HG02981 (cell line): ENCODE results near the gene TCF25.
"Not testable (repeated sequence)": the region's sequence is repeated elsewhere in the genome, so short reads cannot be mapped to it uniquely, and the experiment has no call there.

ENCODE experiments used
- ATAC-seq: cut with Tn5 transposase; IDR thresholded peaks from one replicate; pipeline ENCODE4 v1.9.1; 2021; ENCODE audit warnings: mild to moderate bottlenecking, moderate library complexity; ENCODE audit not compliant: unreplicated experiment

Gene TCF25

GRCh38 chr16:89871895-89872294 is 1.5 kb upstream of the TCF25 start:
- ATAC-seq: no peak

GRCh38 chr16:89873972-89874689 is 739 bp downstream of the TCF25 start:
- peak; percentile 61 for ATAC-seq

GRCh38 chr16:89879123-89879522 is 5.7 kb downstream of the TCF25 start:
- ATAC-seq: not testable (repeated sequence)

DNA sequence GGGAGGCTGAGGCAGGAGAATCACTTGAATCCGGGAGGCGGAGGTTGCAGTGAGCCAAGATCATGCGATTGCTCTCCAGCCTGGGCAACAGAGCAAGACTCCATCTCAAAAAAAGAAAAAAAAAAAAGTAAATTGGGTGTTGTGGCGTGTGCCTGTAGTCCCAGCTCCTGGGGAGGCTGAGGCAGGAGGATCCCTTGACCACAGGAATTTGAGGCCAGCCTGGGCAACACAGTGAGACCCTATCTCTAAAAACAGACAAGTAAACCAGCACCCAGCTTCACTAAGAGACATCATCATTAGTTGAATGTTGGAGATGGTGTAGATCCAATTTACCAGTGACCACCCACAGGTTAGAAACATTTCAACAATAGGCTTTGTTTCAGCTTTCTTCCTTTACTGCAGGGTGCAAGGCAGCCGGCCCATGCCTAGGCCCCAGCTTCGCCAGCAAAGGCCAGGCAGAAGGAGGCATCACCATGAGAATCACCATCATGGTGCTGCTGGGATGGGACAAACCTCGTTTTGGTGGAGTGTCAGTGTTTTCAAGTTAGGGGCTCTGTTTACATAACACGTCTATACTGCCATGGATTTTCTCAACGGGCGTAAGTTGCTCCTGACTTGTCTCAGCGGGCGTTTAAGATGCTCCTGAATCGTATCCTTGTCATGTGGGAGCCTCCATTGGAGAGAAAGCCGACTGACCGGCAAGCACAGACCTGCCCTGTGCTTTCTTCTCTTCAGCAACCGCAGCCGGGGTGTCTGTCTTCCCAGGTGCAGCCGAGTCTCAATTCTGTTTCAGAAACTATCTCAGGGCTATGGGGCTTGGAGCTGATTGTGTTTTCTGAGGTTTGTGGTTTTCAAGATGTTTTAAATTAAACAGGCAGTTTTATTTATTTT is 7.3 kb downstream of the TCF25 start:
- no peak for ATAC-seq

- ATAC-seq: no peak
Observed at GRCh38 chr16:89881368-89881730, 8.0 kb downstream of the TCF25 start.

DNA sequence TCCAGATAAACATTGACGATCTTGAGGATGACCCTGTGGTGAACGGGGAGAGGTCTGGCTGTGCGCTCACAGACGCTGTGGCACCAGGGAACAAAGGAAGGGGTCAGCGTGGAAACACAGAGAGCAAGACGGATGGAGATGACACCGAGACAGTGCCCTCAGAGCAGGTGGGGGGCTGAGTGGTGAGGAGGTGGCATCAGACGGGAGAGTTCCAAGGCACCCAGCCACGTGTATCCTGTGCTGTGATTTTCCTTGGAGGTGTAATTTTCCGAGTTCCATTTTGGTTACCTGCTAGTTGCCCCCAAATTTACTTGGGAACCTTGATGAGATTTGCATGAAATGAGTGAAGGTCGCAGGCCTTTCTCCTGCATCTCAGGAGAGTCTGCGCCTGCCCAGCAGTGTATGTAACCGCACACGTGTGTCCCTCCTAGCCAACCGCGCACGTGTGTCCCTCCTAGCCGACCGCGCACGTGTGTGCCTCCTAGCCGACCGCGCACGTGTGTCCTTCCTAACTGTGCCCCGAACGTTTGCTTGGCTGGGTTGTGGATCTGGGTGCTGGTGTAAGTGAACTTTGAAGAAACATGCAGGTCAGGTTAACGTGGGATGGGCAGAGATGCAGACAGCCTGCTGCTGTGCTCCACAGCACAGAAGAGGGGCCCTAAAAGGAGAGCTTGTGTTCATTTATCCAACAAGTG is 10.1 kb downstream of the TCF25 start:
- no peak for ATAC-seq

GRCh38 chr16:89884041-89884421 is 10.6 kb downstream of the TCF25 start:
- no peak for ATAC-seq

- ATAC-seq: no peak
Observed at GRCh38 chr16:89887243-89887642, 13.9 kb downstream of the TCF25 start.

DNA sequence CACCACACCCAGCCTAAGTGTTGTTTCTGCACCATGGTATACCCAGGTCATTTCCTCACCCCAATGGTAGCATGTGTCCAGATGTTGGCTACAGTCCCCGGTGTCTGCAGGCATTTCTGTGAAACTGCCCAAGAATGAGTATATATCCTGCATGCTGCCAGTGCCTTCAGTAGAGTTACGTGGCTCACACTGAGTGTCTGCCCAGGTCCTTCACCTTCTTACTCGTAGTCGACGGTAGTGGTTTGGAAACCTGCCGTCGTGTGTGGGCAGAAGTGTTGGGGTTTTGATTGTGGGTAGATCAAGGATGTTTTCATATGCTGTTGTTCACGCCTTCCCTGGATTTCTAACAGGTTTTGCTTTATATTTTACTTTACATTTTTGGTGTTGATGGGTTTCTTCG is 16.8 kb downstream of the TCF25 start:
- no peak for ATAC-seq

DNA sequence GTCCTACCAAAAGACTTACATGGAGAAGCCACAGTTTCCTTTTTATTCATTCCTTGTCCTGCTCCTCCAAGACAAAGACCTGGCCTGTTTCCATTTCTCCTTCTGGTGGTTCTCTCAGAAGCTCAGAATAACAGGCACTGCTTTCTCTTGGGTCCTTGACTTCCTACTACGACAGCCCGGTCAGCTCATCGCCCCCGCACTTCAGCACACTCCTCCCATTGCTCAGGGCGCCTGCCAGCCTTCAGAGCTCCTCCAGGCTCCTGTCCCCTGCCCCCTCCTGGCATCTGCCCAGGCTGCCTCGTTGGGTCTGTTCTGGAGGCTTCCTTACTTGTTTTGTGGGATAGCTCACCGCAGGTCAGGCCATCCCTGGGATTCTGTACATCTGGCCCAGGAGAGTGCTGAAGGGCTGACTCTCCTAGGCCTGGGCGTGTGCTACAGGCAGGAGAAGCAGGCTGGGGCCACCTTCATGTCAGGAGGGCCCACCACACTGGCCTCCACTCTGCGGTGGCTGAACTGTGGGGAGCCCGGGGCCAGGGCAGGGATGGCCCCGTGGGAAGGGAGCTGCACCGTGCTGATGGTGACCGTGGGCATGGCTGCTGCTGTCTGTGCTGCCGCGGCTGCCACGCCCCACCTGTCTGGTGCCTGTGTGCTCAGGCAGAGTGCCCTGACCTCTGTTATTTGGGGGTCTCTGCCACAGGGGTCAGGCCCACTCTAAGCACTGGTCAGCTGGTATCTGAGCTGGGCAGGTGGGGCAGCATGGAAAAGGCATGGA is 17.7 kb downstream of the TCF25 start:
- ATAC-seq: no peak

GRCh38 chr16:89892055-89892630 is 18.8 kb downstream of the TCF25 start:
- no peak for ATAC-seq

GRCh38 chr16:89892635-89893034 is 19.2 kb downstream of the TCF25 start:
- ATAC-seq: no peak

DNA sequence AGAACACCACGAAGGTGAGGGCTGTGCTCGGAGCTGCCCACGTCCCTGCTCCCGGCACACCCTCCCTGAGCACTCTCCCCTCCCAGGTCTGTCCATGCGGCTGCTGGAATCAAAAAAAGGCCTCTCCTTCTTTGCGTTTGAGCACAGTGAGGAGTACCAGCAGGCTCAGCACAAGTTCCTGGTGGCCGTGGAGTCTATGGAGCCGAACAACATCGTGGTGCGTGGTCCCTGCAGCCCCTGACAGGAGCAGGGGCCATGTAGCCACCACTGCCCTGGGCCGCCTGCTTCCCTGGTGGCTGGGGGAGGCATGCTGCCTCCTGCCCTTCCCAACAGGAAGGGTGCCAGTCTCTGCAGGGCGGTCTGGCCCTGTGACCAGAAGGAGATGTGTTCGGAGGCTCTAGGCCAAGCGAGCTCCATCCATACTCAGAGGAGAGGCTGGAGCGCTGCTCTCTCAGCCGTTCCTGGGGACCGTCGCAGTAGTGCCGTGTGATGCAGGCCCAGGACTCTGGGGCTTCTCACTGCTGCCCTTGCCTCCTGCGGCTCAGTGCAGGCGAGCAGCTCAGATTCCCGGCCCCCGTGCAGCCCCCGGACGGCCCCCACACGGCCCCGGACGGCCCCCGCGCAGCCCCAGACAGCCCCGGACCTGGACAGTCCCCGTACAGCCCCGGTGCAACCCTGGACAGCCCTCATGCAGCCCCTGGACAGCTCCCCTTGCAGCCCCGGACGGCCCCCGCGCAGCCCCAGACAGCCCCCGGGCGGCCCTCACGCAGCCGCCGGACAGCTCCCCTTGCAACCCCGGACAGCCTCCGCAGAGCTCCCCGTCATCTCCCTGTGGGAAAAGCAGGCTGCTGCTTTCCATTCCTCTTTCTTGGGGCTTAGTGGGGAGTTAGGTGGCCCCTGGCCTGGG is 20.5 kb downstream of the TCF25 start:
- no peak for ATAC-seq

GRCh38 chr16:89895482-89896250 is 22.3 kb downstream of the TCF25 start:
- no peak for ATAC-seq

DNA sequence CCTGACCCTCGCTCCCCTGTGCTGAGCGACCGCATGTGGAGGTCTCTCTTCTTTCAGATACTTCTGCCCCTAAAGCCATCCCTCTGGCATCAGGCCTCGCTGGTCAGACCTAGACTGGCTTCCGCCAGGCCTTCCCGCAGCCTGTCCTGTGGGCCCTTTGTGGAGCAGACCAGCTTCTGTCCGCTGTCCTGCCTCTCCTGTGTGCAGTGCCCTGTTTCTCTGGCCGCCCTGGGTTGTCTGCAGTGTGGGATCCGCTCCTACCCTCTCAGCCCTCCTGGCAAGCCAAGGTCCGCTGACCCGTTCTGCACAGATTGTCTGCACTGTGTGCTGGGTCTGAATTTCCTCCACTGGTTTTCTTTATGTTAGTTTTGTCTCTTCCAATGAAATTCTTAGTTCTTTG is 23.8 kb downstream of the TCF25 start:
- no peak for ATAC-seq

DNA sequence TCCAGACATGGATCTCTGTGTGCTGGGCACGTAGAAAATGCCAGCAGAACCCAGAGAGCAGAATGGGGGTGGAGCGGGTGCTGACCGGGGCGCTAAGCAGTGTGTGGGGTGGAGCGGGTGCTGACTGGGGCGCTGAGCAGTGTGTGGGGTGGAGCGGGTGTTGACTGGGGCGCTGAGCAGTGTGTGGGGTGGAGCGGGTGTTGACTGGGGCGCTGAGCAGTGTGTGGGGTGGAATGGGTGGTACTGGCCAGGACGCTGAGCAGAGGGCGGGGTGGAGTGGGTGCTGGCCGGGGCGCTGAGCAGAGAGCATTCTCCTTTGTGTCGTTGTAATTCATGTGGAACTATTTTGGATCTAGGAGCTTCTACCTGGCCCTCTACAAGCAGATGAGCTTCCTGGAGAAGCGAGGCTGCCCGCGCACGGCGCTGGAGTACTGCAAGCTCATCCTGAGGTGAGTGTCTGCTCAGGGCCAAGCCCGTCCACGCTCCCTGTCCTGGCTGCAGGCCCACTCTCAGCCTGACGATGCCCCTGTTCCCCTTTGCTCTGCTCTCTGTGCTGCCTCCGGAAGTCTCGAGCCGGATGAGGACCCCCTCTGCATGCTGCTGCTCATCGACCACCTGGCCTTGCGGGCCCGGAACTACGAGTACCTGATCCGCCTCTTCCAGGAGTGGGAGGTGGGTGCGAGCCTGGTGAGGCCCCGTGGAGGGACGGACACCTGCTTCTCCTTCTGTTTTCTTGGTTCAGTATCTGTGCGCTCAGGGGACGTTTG is 25.0 kb downstream of the TCF25 start:
- ATAC-seq: no peak

DNA sequence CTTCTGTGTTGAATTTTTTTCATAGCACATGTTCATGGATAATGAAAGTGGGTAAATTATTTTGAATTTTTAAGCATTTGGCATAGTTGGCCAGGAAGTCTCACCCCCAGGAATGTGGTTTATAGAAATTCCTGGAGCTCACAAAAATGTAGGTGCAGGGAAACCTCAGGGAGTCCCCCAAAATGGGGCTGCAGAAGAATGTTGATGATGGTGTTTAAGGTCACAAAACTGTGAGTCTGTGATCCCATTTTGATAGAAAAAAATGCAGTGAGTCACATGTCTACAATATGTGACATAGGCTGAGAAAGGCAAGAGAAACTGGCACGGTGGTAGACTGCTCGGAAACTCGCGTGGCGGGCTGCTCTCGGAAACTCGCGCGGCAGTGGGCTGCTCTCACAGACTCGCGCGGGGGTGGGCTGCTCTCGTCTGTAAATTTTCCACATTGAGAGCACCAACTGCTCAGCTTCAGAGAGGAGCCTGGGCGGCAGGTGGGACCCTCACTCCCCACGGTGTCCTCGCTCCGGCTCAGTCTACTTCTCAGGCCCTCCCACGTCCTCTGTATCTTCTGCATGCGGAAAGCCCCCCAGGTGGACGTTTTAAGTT is 26.6 kb downstream of the TCF25 start:
- no peak for ATAC-seq

GRCh38 chr16:89900885-89901284 is 27.5 kb downstream of the TCF25 start:
- no peak for ATAC-seq
